HG02610 (cell line): ENCODE results near the gene RTP4.

Source experiments
- ATAC-seq: cut with Tn5 transposase; IDR thresholded peaks from one replicate; pipeline ENCODE4 v1.9.1; 2021; ENCODE audit warnings: mild to moderate bottlenecking, moderate library complexity; ENCODE audit not compliant: unreplicated experiment

The RTP4 gene, protein sequence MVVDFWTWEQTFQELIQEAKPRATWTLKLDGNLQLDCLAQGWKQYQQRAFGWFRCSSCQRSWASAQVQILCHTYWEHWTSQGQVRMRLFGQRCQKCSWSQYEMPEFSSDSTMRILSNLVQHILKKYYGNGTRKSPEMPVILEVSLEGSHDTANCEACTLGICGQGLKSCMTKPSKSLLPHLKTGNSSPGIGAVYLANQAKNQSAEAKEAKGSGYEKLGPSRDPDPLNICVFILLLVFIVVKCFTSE

GRCh38 chr3:187368251-187369088 is at the start of gene RTP4:
RTP4 (plus strand) TSS chr3:187368385; CDS start chr3:187368442, 57 bp downstream.
- ATAC-seq: peak; percentile 94

DNA sequence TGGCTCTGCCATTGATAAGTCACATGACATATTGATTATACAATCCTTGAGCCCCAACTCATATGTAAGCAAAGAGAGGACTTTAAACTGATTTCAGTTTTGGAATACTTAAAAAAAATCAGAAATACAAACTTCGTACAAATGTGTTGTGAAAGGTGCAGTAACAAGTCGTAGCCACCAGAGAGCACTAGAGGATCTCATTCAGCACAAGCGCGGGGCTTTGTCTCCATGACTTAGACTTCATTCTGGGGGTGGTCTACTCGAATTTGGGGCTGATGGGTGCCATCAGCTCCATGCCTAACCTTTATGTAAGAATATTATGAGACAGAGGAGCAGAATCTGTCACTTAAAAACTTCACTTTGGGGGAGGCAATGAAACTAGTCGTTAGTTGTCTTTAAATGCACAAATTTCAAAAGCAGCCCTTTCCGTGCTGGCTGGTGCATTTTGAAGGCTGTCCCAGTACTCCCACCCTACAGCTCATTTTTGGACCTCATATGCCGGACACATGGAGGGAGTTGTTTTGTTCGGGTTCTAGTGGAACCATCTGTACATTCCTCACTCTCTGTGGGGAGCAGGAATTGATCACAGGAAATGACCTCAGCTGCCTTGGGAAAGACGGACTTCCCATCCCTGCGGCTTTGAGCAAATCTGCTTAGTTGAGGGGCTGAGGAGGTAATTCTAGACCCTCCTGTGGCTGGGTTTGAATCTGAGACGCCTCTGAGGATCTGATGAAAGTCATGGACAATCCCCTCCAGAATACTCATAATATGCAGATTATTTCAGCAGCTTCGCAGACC is 49.2 kb upstream of the RTP4 start:
- no peak for ATAC-seq

- peak; percentile 84 for ATAC-seq
Observed at GRCh38 chr3:187319699-187320302, 48.4 kb upstream of the RTP4 start.

GRCh38 chr3:187321766-187322165 is 46.4 kb upstream of the RTP4 start:
- ATAC-seq: no peak

DNA sequence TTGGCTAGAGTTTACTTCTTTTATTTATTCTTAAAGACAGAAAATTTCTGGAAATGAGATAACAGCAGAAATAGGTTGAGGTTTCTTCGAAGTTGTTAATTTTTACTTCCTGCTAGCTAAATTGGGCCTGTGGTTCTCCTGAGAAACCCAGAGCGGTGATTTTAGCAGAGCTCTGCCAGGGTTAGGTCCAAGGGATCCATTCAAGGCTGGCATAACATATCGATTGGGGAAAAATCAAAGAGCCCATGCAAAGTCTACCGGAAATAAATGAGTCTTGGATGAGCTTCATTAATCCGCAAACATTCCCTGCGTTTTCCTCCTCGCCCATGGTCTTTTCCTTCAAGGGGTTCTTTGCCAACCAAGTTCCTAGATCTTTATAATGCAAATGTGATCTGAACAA is 45.9 kb upstream of the RTP4 start:
- no peak for ATAC-seq

GRCh38 chr3:187323091-187323490 is 45.1 kb upstream of the RTP4 start:
- no peak for ATAC-seq

DNA sequence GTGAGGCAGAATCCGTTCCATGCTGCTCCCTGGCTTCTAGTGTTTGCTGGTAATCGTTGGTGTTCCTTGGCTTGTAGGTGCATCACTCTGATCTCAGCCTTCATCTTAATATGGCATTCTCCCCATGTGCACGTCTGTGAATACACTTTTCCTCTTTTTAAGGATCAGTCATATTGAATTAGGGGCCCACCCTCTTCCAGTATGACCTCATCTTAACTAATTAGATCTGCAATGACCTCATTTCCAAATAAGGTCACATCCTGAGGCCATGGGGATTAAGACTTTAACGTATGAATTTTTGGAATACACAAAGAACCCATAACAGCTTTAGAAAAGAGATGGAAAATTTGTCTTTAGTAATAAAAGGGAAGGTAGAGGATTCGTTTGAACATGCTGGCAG is 42.6 kb upstream of the RTP4 start:
- no peak for ATAC-seq

DNA sequence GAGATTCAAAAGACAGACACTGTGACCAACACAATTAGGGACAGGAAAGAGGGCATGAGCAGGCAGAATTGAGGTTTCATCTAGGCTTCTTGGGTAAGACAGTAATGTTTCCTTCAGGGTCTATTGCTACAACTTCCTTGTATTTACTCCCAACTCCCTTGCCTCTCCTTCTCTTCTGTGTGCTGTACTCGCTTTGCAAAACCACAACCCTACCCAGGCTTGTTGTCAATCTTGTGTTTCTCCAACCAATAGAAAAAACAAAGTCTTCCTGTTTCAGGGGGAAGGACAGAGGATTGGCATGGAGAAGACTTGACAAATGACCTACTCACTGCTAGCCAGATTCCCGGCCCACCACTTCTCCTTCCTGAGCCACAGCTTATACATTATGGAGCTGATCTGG is 40.3 kb upstream of the RTP4 start:
- no peak for ATAC-seq

DNA sequence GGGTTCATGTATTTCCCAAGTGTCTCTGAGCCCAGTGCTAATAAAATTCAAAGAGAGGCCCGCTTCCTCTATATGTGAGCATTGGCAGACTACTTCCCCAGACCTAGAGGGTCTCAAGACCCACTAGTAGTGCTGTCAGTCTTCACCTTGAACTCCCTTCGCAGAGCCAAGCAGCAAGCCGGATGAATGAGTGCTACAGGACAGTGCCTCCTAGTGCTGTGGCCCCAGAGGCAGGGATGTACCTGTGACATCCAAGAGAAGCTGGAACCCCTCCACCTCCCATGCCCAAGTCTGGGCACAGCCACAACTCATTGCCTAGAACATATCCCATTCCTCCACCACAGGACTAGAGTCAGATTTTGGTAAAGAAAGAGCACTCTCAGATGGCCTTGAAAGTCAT is 39.5 kb upstream of the RTP4 start:
- ATAC-seq: no peak

GRCh38 chr3:187334904-187335303 is 33.3 kb upstream of the RTP4 start:
- ATAC-seq: no peak

- no peak for ATAC-seq
Observed at GRCh38 chr3:187336322-187336721, 31.9 kb upstream of the RTP4 start.

- ATAC-seq: no peak
Observed at GRCh38 chr3:187340578-187340977, 27.6 kb upstream of the RTP4 start.

DNA sequence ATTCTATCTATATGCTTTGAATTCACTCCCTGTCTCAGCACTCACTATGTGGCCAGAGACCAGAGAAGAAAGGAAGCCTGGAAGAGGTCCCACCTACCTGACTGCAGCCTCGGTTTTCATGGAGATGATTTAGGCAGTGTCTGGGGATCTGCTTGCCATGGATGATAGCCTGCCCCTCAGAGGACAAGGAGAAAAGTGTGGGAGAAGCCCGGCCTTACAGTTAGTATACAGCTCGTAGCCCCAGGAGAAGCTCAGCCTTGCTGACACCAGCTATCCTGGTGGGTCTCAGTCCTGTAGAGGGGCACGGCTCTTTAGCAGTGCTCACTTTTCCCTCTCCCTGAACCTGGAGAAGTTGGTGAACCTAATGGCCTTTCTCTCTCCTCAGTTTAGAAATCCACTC is 25.9 kb upstream of the RTP4 start:
- no peak for ATAC-seq

DNA sequence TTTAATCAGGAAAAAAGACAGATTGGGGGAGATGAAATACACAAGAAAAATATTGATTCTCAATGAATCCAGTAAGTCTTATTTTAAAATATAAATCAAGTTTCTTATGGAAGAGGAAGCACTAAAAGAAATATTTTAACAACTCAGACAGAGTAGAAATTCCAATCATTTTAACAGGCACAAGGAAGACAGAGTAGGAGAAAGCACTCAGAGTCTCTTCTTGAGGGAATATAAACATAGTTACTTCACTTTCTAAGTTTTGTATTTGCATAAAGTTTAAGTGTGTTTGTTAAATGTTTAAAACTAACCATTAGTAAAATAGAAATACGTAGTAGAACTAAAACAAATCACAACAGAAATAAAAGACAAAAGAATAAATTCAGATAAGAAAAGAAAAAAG is 24.5 kb upstream of the RTP4 start:
- ATAC-seq: no peak

DNA sequence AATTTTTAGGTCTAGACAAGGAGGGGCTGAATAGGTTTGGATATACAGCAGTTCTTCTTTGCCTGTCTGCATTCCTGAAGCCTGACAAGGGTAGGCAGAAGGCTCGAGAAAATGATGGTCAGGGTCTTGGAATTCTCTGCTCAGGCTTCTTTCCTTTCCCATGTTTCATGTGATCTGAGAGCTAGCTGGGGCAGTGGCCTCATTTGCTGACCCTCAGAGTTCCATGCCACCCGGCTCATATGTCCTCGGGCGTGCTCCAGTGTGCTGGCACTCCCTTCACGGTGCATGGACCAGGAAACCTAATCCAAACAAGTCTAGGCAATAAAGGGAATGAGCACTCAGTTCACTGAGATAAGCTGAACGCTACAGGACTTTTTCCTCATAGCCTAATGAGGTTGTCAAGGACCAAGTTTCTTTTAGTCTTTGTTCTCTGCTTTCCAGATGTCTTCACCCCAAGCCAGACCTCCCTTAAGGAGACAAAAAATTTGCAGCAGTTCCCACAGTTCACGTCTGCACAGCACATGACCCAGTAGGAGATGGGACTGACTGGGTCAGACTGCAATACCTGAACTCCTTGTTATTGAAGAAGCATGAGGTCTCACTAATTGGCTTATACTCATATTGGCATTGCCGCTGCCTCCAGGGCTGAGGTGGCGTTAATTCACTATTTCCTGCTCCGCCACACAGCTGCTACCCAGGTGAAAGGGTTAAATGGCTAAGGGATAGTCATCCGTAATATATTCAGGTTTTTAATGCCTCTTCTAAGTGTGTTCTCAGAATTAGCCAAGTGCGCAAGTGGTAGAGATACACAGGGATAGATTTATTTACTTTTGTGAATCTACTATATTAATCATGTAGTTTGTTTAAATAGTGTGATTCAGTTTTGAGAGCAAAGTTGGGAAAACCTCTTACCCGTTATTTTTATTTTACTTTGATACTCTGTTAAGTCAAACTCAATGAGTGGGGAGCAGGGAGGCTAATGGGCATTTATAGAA is 15.3 kb upstream of the RTP4 start:
- no peak for ATAC-seq

DNA sequence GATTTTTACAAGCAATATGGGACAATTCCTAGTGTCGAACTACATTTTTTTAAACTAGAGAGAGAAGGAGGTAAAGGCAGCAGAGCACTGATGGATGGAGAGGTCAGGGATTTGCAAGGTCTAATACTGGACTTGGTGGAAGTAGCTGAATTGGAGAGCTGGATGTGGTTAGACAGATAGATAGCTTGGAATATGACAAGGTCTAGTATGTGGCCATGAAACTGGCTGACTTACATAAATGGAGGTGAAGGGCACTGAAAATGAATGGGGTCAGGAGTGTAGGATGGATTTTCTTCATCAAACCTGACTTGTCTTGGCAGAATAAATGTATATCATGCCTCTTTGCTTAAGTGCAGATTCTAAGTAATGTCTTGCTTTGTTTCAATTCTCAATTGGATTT is 10.1 kb upstream of the RTP4 start:
- ATAC-seq: no peak

- no peak for ATAC-seq
Observed at GRCh38 chr3:187359798-187360486, 8.2 kb upstream of the RTP4 start.

DNA sequence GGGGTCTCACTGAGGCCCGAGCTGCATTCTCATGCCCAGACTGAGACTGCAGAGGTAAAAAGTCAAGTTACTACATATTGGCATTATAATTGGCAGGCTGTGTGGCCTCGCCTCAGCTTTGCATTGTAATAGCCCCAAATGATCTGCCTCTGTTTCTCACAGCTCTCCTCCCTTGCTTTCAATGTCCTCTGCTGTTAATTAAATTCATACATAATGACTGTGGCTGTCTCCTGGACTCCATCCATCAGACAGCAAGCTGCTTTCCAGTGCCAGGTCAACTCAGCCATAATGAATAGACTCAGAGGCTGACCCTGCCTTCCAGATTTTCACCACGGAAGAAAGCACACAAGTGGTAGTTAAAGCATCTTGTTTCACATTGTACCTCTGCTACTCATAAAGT is 7.6 kb upstream of the RTP4 start:
- ATAC-seq: no peak

DNA sequence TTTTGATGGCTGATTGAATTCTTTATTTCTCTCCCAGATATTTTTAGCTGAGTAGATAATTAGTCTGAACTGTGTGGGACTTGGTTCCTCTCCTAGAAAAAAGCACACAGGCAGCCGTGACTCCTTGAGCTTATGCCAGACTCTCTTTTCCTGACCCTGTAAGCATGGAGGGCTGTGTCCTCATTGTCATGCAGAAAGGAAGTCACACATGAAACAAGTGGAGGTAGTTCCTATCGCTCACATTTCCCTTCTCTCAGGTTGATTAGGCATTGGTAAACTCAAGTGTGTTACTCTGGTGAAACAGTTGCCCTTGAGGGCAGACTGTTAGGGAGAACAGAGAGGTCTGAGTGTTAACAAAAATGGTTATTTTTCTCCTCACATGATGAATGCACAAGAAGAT is 6.3 kb upstream of the RTP4 start:
- peak; percentile 62 for ATAC-seq
